Loucy (cell line): ENCODE results near the gene CENPA.

Experiments
- EZH2phosphoT487 ChIP-seq: fragments of 200-600 bp; IDR thresholded peaks from 2 replicates; pipeline ENCODE4 v1.6.1; 2018; ENCODE audit warnings: antibody characterized with exemption, mild to moderate bottlenecking, moderate library complexity, borderline replicate concordance
- TF ChIP-seq, protein P1 (sequence below): fragments of 200-600 bp; sonication (generic); conservative IDR thresholded peaks from 2 replicates; pipeline ENCODE4 v1.5.1; 2014; ENCODE audit warnings: mild to moderate bottlenecking, antibody characterized with exemption, low read length

DNA sequence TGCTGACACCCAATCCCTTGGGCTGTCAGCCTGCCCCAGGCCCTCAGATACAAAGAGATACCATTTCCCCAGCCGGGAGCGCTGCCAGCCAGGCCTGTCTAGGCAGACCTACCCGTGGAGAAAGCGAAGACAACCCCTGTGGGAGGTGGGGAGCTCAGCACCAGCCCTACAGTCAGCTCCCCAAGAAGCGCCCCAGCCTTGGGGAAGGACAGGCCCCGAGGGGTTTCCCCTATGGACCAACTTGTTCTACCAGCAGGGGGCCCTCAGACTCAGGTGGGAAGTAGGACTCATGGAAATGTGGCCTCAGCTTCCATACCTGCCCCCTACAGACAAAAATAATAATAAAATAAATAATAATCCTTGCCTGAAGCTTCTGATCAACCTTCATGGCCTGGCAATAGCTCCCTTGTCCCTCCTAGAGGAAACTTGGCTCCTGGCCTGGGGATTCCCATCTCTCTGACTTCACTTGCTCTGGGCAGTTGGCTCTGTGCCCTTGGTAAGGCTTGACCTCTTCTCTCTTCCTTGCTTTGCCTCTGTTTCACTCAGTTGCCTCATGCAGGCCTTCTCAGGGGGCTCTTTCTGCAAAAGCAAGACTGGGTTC lies 14.8 kb upstream of the CENPA start:
- TF ChIP-seq, protein P1, sequence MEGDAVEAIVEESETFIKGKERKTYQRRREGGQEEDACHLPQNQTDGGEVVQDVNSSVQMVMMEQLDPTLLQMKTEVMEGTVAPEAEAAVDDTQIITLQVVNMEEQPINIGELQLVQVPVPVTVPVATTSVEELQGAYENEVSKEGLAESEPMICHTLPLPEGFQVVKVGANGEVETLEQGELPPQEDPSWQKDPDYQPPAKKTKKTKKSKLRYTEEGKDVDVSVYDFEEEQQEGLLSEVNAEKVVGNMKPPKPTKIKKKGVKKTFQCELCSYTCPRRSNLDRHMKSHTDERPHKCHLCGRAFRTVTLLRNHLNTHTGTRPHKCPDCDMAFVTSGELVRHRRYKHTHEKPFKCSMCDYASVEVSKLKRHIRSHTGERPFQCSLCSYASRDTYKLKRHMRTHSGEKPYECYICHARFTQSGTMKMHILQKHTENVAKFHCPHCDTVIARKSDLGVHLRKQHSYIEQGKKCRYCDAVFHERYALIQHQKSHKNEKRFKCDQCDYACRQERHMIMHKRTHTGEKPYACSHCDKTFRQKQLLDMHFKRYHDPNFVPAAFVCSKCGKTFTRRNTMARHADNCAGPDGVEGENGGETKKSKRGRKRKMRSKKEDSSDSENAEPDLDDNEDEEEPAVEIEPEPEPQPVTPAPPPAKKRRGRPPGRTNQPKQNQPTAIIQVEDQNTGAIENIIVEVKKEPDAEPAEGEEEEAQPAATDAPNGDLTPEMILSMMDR: peak; percentile 50
- TF ChIP-seq EZH2phosphoT487: no peak
